Measurements from ENCODE around the gene UBAC2. TPM values are rescaled to one million over a fixed set of nuclear protein-coding genes. Genes with fewer than 3 reads are reported as not detected.
A peak's percentile ranks its signal among the peaks of the same experiment; 100 is the strongest.
"Not testable (repeated sequence)": the region's sequence is repeated elsewhere in the genome, so short reads cannot be mapped to it uniquely, and the experiment has no call there.

Gene UBAC2
- total RNA-seq, 2 donors from 2014 or later: 74.2 to 75.3 TPM

GRCh38 chr13:99210627-99211026, 10.0 kb downstream of the UBAC2 start:
- DNase-seq; ATAC-seq; H3K27me3 Mint-ChIP-seq; H3K4me3 Mint-ChIP-seq; H3K36me3 Mint-ChIP-seq (ENCODE audit: low read depth); H3K9me3 ChIP-seq (ENCODE audit: control insufficient read depth, low read length, poor library complexity, severe bottlenecking): not testable (repeated sequence)
- H3K27ac Mint-ChIP-seq: peak overlapping the region; percentile 37
- peaks cover 62% of the 10 kb centered on the region for H3K4me1 Mint-ChIP-seq

- no peak for ATAC-seq
- peaks cover 4% of the 10 kb centered on the region for H3K36me3 Mint-ChIP-seq (ENCODE audit: low read depth)
- no peaks in the 10 kb centered on the region for H3K27me3 Mint-ChIP-seq
- peak overlapping the region; percentile 37 for H3K27ac Mint-ChIP-seq
- H3K4me1 Mint-ChIP-seq: peaks cover 56% of the 10 kb centered on the region
- no peak for DNase-seq
- H3K4me3 Mint-ChIP-seq: no peak overlapping the region
- no peaks in the 10 kb centered on the region for H3K9me3 ChIP-seq (ENCODE audit: control insufficient read depth, low read length, poor library complexity, severe bottlenecking)
Observed at GRCh38 chr13:99211421-99212035, 10.9 kb downstream of the UBAC2 start.

GRCh38 chr13:99214232-99214631, 13.6 kb downstream of the UBAC2 start:
- ATAC-seq: peak; percentile 10
- H3K4me1 Mint-ChIP-seq: peaks cover 55% of the 10 kb centered on the region
- peak overlapping the region; percentile 91 for H3K4me3 Mint-ChIP-seq
- peak overlapping the region; percentile 99 for H3K27ac Mint-ChIP-seq
- no peak for DNase-seq
- no peaks in the 10 kb centered on the region for H3K36me3 Mint-ChIP-seq (ENCODE audit: low read depth)
- no peaks in the 10 kb centered on the region for H3K9me3 ChIP-seq (ENCODE audit: control insufficient read depth, low read length, poor library complexity, severe bottlenecking)
- no peaks in the 10 kb centered on the region for H3K27me3 Mint-ChIP-seq

- peaks cover 54% of the 10 kb centered on the region for H3K4me1 Mint-ChIP-seq
- H3K27ac Mint-ChIP-seq: peak overlapping the region; percentile 99
- DNase-seq (no peak), ATAC-seq (no peak)
- no peaks in the 10 kb centered on the region for H3K9me3 ChIP-seq (ENCODE audit: control insufficient read depth, low read length, poor library complexity, severe bottlenecking)
- H3K27me3 Mint-ChIP-seq: no peaks in the 10 kb centered on the region
- H3K4me3 Mint-ChIP-seq: peak overlapping the region; percentile 91
- H3K36me3 Mint-ChIP-seq (ENCODE audit: low read depth): no peaks in the 10 kb centered on the region
Observed at GRCh38 chr13:99214731-99215130, 14.1 kb downstream of the UBAC2 start.

GRCh38 chr13:99215184-99215830, 14.7 kb downstream of the UBAC2 start:
- Mint-ChIP-seq H3K27ac (peak overlapping the region; percentile 99), H3K4me3 (peak overlapping the region; percentile 91), H3K4me1 (peaks cover 52% of the 10 kb centered on the region), H3K36me3 (ENCODE audit: low read depth) (no peaks in the 10 kb centered on the region), H3K27me3 (no peaks in the 10 kb centered on the region)
- ATAC-seq (peak; percentile 81), DNase-seq (peak; percentile 49 to 66 (median 59))
- H3K9me3 ChIP-seq (ENCODE audit: control insufficient read depth, low read length, poor library complexity, severe bottlenecking): no peaks in the 10 kb centered on the region

GRCh38 chr13:99217461-99218110, 16.9 kb downstream of the UBAC2 start:
- peaks cover 4% of the 10 kb centered on the region for H3K36me3 Mint-ChIP-seq (ENCODE audit: low read depth)
- no peak for DNase-seq

GRCh38 chr13:99218126-99218525, 17.5 kb downstream of the UBAC2 start:
- H3K27ac Mint-ChIP-seq: peak overlapping the region; percentile 99
- peaks cover 63% of the 10 kb centered on the region for H3K4me1 Mint-ChIP-seq
- peak overlapping the region; percentile 81 for H3K4me3 Mint-ChIP-seq
- no peak for ATAC-seq
- peaks cover 4% of the 10 kb centered on the region for H3K36me3 Mint-ChIP-seq (ENCODE audit: low read depth)
- no peaks in the 10 kb centered on the region for H3K9me3 ChIP-seq (ENCODE audit: control insufficient read depth, low read length, poor library complexity, severe bottlenecking)
- DNase-seq: no peak
- H3K27me3 Mint-ChIP-seq: no peaks in the 10 kb centered on the region

More at GRCh38 chr13:99217461-99218110, 16.9 kb downstream of the UBAC2 start:
- H3K4me3 Mint-ChIP-seq: peak overlapping the region; percentile 74
- H3K27ac Mint-ChIP-seq: peak overlapping the region; percentile 99
- ATAC-seq: no peak
- peaks cover 62% of the 10 kb centered on the region for H3K4me1 Mint-ChIP-seq
- H3K9me3 ChIP-seq (ENCODE audit: control insufficient read depth, low read length, poor library complexity, severe bottlenecking): no peaks in the 10 kb centered on the region
- no peaks in the 10 kb centered on the region for H3K27me3 Mint-ChIP-seq

- no peaks in the 10 kb centered on the region for H3K27me3 Mint-ChIP-seq
- ATAC-seq (no peak), DNase-seq (no peak)
- peak overlapping the region; percentile 81 for H3K4me3 Mint-ChIP-seq
- peaks cover 5% of the 10 kb centered on the region for H3K36me3 Mint-ChIP-seq (ENCODE audit: low read depth)
- H3K4me1 Mint-ChIP-seq: peaks cover 67% of the 10 kb centered on the region
- peak overlapping the region; percentile 99 for H3K27ac Mint-ChIP-seq
- no peaks in the 10 kb centered on the region for H3K9me3 ChIP-seq (ENCODE audit: control insufficient read depth, low read length, poor library complexity, severe bottlenecking)
Observed at GRCh38 chr13:99218545-99218944, 17.9 kb downstream of the UBAC2 start.

GRCh38 chr13:99218969-99219368, 18.3 kb downstream of the UBAC2 start:
- H3K4me1 Mint-ChIP-seq: peaks cover 69% of the 10 kb centered on the region
- ATAC-seq: peak; percentile 86

GRCh38 chr13:99220199-99220935, 19.7 kb downstream of the UBAC2 start:
- Mint-ChIP-seq H3K27ac (peak overlapping the region; percentile 99), H3K36me3 (ENCODE audit: low read depth) (peaks cover 5% of the 10 kb centered on the region), H3K4me1 (peaks cover 65% of the 10 kb centered on the region), H3K4me3 (peak overlapping the region; percentile 71), H3K27me3 (no peaks in the 10 kb centered on the region)
- no peaks in the 10 kb centered on the region for H3K9me3 ChIP-seq (ENCODE audit: control insufficient read depth, low read length, poor library complexity, severe bottlenecking)
- DNase-seq (no peak), ATAC-seq (peak; percentile 46)

More at GRCh38 chr13:99218969-99219368, 18.3 kb downstream of the UBAC2 start:
- H3K36me3 Mint-ChIP-seq (ENCODE audit: low read depth): peaks cover 5% of the 10 kb centered on the region
- H3K27ac Mint-ChIP-seq: peak overlapping the region; percentile 99
- DNase-seq: peak in 2 of 3 donors; percentile 49
- H3K9me3 ChIP-seq (ENCODE audit: control insufficient read depth, low read length, poor library complexity, severe bottlenecking): no peaks in the 10 kb centered on the region
- peak overlapping the region; percentile 81 for H3K4me3 Mint-ChIP-seq
- no peaks in the 10 kb centered on the region for H3K27me3 Mint-ChIP-seq

GRCh38 chr13:99221567-99222239, 21.0 kb downstream of the UBAC2 start:
- H3K27ac Mint-ChIP-seq: peak overlapping the region; percentile 99
- ATAC-seq: no peak
- H3K9me3 ChIP-seq (ENCODE audit: control insufficient read depth, low read length, poor library complexity, severe bottlenecking): no peaks in the 10 kb centered on the region
- peaks cover 74% of the 10 kb centered on the region for H3K4me1 Mint-ChIP-seq
- peak overlapping the region; percentile 15 for H3K4me3 Mint-ChIP-seq
- peaks cover 10% of the 10 kb centered on the region for H3K36me3 Mint-ChIP-seq (ENCODE audit: low read depth)
- no peaks in the 10 kb centered on the region for H3K27me3 Mint-ChIP-seq
- DNase-seq: no peak

GRCh38 chr13:99223587-99223986, 22.9 kb downstream of the UBAC2 start:
- no peak for DNase-seq
- no peaks in the 10 kb centered on the region for H3K9me3 ChIP-seq (ENCODE audit: control insufficient read depth, low read length, poor library complexity, severe bottlenecking)
- Mint-ChIP-seq H3K4me1 (peaks cover 68% of the 10 kb centered on the region), H3K36me3 (ENCODE audit: low read depth) (peaks cover 12% of the 10 kb centered on the region), H3K4me3 (peak overlapping the region; percentile 37), H3K27me3 (no peaks in the 10 kb centered on the region), H3K27ac (peak overlapping the region; percentile 99)
- no peak for ATAC-seq
